Stimulated activated CD8-positive, alpha-beta memory T cell treated with anti-CD3 and anti-CD28 coated beads, Interleukin-2, amount 100 ng/mL, for 1 hour (primary cell): ENCODE results near the gene ESCO1.
"Not testable (repeated sequence)": the region's sequence is repeated elsewhere in the genome, so short reads cannot be mapped to it uniquely, and the experiment has no call there.

Source experiments
- DNase-seq, 2 donors: peaks; one replicate each; pipeline ENCODE4 v3.0.0-alpha.2; 2020; ENCODE audit warnings: low read depth in 2 of 2

The ESCO1 gene, protein sequence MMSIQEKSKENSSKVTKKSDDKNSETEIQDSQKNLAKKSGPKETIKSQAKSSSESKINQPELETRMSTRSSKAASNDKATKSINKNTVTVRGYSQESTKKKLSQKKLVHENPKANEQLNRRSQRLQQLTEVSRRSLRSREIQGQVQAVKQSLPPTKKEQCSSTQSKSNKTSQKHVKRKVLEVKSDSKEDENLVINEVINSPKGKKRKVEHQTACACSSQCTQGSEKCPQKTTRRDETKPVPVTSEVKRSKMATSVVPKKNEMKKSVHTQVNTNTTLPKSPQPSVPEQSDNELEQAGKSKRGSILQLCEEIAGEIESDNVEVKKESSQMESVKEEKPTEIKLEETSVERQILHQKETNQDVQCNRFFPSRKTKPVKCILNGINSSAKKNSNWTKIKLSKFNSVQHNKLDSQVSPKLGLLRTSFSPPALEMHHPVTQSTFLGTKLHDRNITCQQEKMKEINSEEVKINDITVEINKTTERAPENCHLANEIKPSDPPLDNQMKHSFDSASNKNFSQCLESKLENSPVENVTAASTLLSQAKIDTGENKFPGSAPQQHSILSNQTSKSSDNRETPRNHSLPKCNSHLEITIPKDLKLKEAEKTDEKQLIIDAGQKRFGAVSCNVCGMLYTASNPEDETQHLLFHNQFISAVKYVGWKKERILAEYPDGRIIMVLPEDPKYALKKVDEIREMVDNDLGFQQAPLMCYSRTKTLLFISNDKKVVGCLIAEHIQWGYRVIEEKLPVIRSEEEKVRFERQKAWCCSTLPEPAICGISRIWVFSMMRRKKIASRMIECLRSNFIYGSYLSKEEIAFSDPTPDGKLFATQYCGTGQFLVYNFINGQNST

GRCh38 chr18:21600526-21601410 lies at the start of gene ESCO1:
ESCO1 (minus strand) TSS chr18:21600704; CDS start chr18:21574843, 25,861 bp downstream.
- peak; percentile 82 to 88 for DNase-seq

DNA sequence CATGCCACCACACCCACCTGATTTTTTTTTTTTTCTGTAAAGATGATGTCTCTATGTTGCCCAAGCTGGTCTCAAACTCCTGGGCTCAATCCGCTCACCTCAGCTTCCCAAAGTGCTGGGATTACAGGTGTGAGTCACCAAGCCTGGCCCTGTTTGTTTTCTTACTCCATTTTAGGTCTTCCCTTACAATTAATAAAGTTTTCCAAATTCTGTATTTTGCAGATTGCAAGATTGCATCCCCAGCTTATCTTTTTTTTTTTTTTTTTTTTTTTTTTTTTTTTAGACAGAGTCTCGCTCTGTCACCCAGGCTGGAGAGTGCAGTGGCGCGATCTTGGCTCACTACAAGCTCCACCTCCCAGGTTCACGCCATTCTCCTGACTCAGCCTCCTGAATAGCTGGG lies 39.9 kb upstream of the ESCO1 start:
- not testable (repeated sequence) for DNase-seq

- no peak for DNase-seq
These were observed 38.3 kb upstream of the ESCO1 start for GRCh38 chr18:21638822-21639221.

GRCh38 chr18:21636769-21637168 lies 36.3 kb upstream of the ESCO1 start:
- DNase-seq: no peak

- DNase-seq: no peak
These were observed 34.2 kb upstream of the ESCO1 start for GRCh38 chr18:21634588-21635199.

- DNase-seq: no peak
These were observed 31.9 kb upstream of the ESCO1 start for GRCh38 chr18:21632393-21632792.

- no peak for DNase-seq
These were observed 28.8 kb upstream of the ESCO1 start for GRCh38 chr18:21629089-21629832.

- DNase-seq: not testable (repeated sequence)
These were observed 21.1 kb upstream of the ESCO1 start for GRCh38 chr18:21621640-21622039.

GRCh38 chr18:21612125-21613039 lies 11.9 kb upstream of the ESCO1 start, which contains the start of gene SNRPD1:
SNRPD1 (plus strand) TSS chr18:21612314; CDS start chr18:21612430, 116 bp downstream.
- DNase-seq: peak; percentile 76 to 79

- not testable (repeated sequence) for DNase-seq
These were observed 11.1 kb upstream of the ESCO1 start for GRCh38 chr18:21611401-21612124.

DNA sequence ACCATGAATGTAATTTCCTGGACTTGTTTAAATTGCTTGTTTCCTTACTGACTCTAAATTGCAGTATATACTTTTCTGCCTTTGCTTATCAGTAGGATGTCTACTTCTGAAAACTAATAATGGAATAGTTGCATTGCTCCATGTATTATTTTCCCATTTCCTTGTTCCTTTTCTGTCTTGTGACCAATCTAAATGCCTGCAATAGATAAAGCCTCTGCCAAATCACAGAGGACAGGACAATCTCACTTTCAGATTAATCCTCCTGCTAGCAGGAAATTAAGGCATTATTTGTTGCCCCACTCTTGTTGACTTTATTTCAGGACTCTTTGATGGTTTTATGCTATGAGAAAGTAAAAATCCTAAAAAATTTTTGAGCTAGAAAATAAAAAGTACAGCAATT lies 4.7 kb upstream of the ESCO1 start:
- DNase-seq: no peak

DNA sequence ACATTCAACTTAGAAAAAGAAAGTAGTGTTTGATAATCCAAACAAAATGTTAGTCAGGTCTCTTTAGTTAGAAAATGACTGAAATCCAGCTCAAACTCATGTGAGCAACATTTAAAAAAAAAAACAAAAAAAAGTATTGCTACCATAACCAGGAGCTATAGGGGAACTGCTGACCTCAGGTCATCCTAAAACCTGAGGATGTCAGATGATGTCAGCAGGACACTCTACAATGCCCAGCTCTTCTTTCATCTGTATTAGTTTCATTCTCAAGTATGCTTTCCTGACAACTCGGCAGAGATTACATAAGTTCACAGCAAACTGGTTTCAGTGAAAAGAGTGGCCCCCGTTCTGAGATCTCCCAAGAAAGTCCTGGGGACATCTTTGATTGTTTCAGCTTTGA lies 4.2 kb upstream of the ESCO1 start:
- no peak for DNase-seq

DNA sequence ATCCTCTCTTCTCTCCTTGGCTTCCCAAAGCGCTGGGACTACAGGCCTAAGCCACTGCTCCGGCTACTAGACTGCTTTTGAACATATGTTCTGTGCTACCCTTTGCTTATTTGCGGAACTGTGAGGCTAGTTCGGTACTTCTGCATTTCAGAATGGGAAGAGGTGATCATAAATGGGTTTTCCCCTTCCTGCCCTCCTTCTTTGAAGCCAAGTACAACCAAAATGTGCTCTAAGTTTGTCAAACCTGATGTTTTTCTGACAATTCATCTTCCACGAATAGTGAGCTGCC lies 1.7 kb upstream of the ESCO1 start:
- DNase-seq: no peak

GRCh38 chr18:21599585-21600525 lies 649 bp downstream of the ESCO1 start:
- peak in 1 of 2 donors; percentile 30 for DNase-seq

GRCh38 chr18:21598726-21599584 lies 1.5 kb downstream of the ESCO1 start:
- no peak for DNase-seq

GRCh38 chr18:21597620-21598019 lies 2.9 kb downstream of the ESCO1 start:
- no peak for DNase-seq
